IPS DF 4.7 (cell line): ENCODE results near the gene PLXNA1.

Experiments used
- DNase-seq: peaks from one replicate; pipeline ENCODE4 v3.0.0-alpha.2; 2013; ENCODE audit warnings: low spot score; ENCODE audit errors: extremely low read depth

PLXNA1 gene

GRCh38 chr3:127001486-127002194 lies 18.7 kb downstream of the PLXNA1 start:
- no peak for DNase-seq

- DNase-seq = no peak
These were observed 19.6 kb downstream of the PLXNA1 start for GRCh38 chr3:127002195-127003174.

DNA sequence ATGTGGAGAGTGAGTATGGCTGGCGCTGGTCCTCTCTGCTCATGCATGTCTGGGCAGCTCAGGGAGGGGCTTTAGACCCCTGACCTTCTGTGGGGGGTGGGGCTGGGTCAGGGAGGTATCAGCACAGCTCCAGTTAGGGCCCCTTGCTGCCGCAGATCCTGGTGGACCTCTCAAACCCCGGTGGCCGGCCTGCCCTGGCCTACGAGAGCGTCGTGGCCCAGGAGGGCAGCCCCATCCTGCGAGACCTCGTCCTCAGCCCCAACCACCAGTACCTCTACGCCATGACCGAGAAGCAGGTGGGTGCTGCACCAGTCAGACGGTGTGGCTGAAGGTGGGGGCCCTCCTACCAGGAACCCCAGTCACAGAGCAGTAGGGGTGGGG lies 20.2 kb downstream of the PLXNA1 start:
- DNase-seq = no peak

DNA sequence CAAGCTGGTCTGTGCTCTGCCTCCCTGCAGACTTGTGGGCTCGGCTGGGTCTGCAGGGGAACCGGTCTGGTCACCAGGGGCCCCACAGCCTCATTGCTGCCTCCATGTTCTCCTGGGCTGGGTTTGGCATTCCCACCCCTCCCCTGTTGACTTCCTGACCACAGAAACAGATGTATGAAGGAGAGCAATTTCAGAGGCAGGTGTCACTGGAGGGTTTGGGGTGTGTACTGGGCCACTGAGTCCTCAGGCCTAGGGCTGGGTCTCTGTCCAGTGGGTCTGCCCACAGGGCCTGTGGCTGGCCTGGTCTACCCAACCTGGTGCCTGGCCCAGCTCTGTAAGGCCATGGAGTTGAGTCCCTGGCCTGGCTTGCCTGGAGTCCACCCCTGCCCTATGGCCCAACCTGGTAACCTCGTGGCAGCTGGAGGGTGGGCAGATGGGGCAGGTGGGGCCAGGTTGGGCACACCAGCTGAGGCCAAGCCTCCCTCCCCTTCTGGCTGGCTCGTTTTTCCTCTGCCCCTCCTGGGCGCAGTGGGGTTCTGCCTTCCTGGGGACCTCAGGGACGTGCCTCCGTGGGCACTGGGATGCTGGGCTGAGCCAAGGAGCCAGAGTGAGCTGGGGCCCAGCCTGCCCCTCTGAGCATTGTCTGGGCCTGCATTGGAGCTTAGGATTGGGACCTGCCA lies 20.8 kb downstream of the PLXNA1 start:
- DNase-seq = no peak

GRCh38 chr3:127004641-127005397 lies 21.9 kb downstream of the PLXNA1 start:
- no peak for DNase-seq

- no peak for DNase-seq
These were observed 23.1 kb downstream of the PLXNA1 start for GRCh38 chr3:127005864-127006500.

DNA sequence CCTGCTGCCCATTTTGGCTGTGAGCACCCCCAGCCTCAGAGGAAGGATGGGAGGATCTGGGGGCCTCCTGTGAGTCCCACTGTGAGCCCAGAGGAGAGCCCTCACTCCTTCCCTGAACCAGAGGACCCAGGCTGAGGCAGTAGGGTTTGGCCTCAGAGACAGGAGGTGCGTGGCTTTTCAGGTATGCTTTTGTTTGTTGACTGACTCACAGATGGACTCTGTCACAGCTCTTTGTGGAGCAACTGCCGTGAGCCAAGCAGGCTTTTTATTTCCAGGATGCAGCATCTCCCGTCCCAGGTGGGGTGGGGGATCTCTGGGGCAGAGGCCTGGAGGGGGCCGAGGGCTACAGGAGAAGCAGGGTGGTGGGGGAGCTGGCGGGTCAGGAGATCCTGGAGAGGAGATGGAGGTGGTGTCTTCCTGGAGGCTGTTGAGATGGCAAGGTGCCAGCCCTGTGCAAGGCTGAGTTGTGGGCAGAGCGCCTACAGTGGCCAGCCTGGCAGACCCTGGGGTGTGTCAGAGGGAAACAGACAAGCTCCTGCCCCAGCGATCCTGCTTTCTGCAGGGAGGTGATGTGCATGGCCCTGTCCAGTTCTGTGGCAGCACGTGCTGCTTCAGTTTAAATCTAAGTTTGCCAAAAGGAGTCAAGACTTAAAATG lies 24.0 kb downstream of the PLXNA1 start:
- DNase-seq = no peak

- no peak for DNase-seq
These were observed 25.3 kb downstream of the PLXNA1 start for GRCh38 chr3:127008236-127008635.

- no peak for DNase-seq
These were observed 26.6 kb downstream of the PLXNA1 start for GRCh38 chr3:127009531-127009930.

DNA sequence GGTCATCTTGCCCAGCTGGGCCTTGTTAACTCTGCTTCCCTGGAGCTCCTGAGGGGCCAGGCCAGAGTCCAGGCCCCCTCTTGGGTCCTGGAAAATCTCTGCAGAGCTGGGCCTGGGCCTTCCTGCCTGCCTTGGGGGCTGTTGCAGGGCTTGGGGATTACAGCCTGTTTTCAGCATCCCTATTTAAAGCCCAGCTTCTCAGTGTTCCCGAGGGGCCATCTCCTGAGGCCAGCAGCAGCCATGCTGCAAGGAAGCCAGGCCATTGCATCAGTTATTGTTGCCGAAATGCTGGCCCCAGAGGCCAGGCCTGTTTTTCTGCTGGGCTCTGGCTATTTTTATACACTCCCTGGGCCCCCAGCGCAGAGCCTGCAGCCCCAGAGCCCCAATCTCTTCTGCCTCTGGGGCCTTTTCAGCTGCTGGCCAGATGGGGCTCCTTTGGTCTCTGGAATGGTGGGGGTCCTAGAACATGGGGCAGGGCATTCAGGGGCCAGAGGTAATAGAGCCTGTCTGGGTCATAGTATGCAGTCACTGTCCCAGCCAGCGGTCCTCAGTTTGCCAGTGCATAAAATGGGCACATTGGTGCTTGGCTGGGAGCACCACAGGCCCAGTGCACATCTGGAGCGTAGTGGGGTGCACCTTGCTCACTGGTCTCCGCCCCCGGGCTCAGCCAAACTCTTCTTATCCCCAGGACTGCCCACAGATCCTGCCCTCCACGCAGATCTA lies 28.5 kb downstream of the PLXNA1 start:
- DNase-seq = no peak

GRCh38 chr3:127012091-127012490 lies 29.2 kb downstream of the PLXNA1 start:
- DNase-seq = no peak

- no peak for DNase-seq
These were observed 30.3 kb downstream of the PLXNA1 start for GRCh38 chr3:127013181-127013580.

DNA sequence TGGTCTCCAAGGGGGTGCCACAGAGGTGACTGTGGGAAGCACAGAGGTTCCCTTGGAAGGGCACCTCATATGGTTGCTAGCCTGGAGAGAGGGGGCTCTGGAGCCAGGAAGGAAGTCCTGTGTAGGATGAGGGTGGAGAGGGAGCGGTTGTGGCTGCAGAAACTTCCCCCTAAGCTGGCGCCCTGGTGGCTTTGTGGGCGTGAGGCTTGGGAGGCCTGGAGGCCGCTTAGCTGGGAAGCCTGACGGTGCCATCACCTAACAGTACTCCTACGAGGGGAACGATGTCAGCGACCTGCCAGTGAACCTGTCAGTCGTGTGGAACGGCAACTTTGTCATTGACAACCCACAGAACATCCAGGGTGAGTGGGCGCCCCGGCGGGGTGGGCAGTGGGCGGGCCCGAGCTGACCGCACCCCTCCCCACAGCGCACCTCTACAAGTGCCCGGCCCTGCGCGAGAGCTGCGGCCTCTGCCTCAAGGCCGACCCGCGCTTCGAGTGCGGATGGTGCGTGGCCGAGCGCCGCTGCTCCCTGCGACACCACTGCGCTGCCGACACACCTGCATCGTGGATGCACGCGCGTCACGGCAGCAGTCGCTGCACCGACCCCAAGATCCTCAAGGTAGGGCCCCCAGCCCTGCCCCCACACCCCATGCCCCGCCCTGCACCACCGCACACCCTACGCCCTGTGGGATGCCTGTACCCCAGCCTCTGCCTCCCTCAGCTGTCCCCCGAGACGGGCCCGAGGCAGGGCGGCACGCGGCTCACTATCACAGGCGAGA lies 31.0 kb downstream of the PLXNA1 start:
- DNase-seq = no peak

- DNase-seq = no peak
These were observed 31.8 kb downstream of the PLXNA1 start for GRCh38 chr3:127014536-127015281.

GRCh38 chr3:127015282-127016042 lies 32.5 kb downstream of the PLXNA1 start:
- DNase-seq = no peak

GRCh38 chr3:127016043-127016343 lies 33.1 kb downstream of the PLXNA1 start:
- no peak for DNase-seq

DNA sequence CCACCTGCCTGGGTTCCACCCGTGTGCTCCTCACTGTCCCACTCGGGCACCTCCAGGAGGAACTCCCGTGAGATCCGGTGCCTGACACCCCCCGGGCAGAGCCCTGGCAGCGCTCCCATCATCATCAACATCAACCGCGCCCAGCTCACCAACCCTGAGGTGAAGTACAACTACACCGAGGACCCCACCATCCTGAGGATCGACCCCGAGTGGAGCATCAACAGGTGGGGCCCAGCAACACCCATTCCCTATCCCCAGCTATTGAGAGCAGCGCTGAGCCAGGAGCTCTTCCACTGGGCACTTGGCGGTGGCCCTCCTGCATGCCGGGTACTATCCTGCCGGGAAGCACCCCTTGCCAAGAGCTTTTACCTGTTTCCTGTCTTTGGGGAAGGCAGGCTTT lies 33.5 kb downstream of the PLXNA1 start:
- DNase-seq = no peak

- no peak for DNase-seq
These were observed 34.3 kb downstream of the PLXNA1 start for GRCh38 chr3:127017229-127017628.
